ENCODE measurements around the gene DPYSL3.
"Not testable (repeated sequence)": the region's sequence is repeated elsewhere in the genome, so short reads cannot be mapped to it uniquely, and the experiment has no call there.

Gene DPYSL3
- total RNA-seq: 0 to 0.19 (median 0.09) reads per million in 3 donors

GRCh38 chr5:147509710-147510651, at the start of gene DPYSL3:
TSS of gene DPYSL3 (minus strand) at chr5:147510068. CDS start at chr5:147509858, 210 bp downstream.
- H3K4me3 ChIP-seq (ENCODE audit: insufficient read depth, low read depth, low read length, poor library complexity, severe bottlenecking): no peak within 1 kb of the TSS
- no peaks in the 10 kb centered on the region for H3K36me3 ChIP-seq (ENCODE audit: control insufficient read depth, insufficient read depth, low read length)
- no peaks in the 10 kb centered on the region for H3K4me1 ChIP-seq (ENCODE audit: control insufficient read depth, insufficient read depth, low read length, poor library complexity, severe bottlenecking)
- H3K27me3 ChIP-seq (replicated peaks; ENCODE audit: control insufficient read depth, insufficient read depth, low read length, poor library complexity, severe bottlenecking): peaks cover 11% of the 10 kb centered on the region
- no peak within 1 kb of the TSS for H3K27ac ChIP-seq (ENCODE audit: insufficient read depth, low read length, poor library complexity, severe bottlenecking)
- no peaks in the 10 kb centered on the region for H3K9me3 ChIP-seq (ENCODE audit: control insufficient read depth, low read length)
- no peak for DNase-seq

DNA sequence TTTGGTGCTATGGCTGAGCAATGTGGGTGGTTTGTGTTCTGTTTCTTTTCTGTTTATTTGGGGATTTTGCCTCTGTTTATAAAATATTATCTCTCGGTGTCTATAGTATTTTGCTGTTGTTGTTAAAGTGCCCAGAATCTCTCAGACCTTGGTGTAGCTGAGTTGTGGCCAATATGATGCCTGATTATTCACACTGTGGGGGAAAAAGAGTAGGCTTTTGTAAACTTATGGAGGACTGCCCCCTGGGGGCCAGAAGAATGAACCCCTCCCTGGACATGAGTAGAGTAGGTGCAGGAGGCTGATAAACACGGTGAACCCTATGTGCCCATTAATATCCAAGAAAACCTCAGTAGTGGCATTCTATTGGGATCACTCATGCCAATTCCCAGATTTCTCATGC, 49.0 kb upstream of the DPYSL3 start:
- no peak for DNase-seq
- H3K4me1 ChIP-seq (ENCODE audit: control insufficient read depth, insufficient read depth, low read length, poor library complexity, severe bottlenecking): no peaks in the 10 kb centered on the region
- no peak overlapping the region for H3K27ac ChIP-seq (ENCODE audit: insufficient read depth, low read length, poor library complexity, severe bottlenecking)

DNA sequence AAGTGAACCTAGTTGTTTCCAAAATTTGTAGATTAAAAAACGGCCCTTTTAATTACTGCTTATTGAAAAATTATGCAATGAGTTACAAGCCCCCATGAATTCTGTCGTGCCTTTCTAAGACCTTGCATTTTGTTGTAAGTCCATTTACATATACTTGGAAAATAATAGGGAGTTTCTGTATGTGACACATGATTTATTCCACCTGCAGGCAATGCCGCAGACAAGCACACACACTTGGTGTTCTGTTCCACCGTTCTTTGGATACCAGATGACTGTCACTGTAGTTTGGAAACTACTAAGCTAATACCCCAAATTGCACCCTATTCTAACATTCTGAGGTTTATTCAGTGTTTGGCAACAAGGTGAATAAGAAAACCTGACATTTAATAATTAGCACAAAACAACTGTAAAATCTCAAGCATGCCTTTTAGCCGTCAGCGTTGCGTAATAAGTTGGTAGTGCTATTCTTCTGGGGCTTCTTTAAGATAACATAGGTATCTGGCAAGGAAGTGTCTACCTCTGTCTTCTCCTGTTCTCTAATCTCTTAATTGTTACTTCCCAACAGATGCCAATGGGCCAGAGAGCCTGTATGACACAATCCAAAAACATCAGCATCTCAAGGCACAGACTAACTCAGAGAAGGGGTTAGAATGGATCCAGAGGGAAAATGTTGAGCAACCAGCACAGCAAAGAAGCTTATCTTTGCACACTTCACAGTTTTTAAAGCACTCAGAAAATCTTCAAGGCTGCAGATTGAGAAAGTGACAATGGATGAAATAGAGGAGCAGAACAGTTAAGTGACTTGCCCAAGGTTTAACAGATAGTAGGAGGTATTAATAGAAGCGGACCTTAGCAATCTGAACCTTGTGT, 48.2 kb upstream of the DPYSL3 start:
- Histone ChIP-seq H3K9me3 (ENCODE audit: control insufficient read depth, low read length) (no peaks in the 10 kb centered on the region), H3K4me3 (ENCODE audit: insufficient read depth, low read depth, low read length, poor library complexity, severe bottlenecking) (no peak overlapping the region), H3K27ac (ENCODE audit: insufficient read depth, low read length, poor library complexity, severe bottlenecking) (no peak overlapping the region), H3K27me3 (replicated peaks; ENCODE audit: control insufficient read depth, insufficient read depth, low read length, poor library complexity, severe bottlenecking) (no peaks in the 10 kb centered on the region), H3K4me1 (ENCODE audit: control insufficient read depth, insufficient read depth, low read length, poor library complexity, severe bottlenecking) (no peaks in the 10 kb centered on the region), H3K36me3 (ENCODE audit: control insufficient read depth, insufficient read depth, low read length) (no peaks in the 10 kb centered on the region)
- DNase-seq: no peak

More for the DNA sequence above, 49.0 kb upstream of the DPYSL3 start:
- Histone ChIP-seq H3K9me3 (ENCODE audit: control insufficient read depth, low read length) (no peaks in the 10 kb centered on the region), H3K4me3 (ENCODE audit: insufficient read depth, low read depth, low read length, poor library complexity, severe bottlenecking) (no peak overlapping the region), H3K36me3 (ENCODE audit: control insufficient read depth, insufficient read depth, low read length) (no peaks in the 10 kb centered on the region), H3K27me3 (replicated peaks; ENCODE audit: control insufficient read depth, insufficient read depth, low read length, poor library complexity, severe bottlenecking) (no peaks in the 10 kb centered on the region)

DNA sequence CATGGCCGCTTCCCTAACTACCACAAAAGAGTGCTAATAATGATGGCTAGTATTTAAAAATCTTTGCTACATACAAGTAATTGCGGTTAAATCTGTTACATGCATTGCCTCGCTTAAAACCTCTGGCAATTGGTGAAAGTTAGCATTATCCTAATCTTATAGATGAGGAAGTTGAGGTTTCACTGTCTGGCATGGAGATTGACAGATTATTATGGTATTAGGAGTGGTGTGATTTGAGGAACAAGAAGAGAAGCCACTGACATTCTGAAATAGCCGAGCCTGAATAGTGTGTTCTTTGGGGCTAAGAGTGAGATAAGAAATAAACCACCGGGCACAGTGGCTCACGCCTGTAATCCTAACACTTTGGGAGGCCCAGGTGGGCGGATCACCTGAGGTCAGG, 45.3 kb upstream of the DPYSL3 start:
- Histone ChIP-seq H3K9me3 (ENCODE audit: control insufficient read depth, low read length) (no peaks in the 10 kb centered on the region), H3K36me3 (ENCODE audit: control insufficient read depth, insufficient read depth, low read length) (no peaks in the 10 kb centered on the region), H3K27ac (ENCODE audit: insufficient read depth, low read length, poor library complexity, severe bottlenecking) (no peak overlapping the region), H3K4me3 (ENCODE audit: insufficient read depth, low read depth, low read length, poor library complexity, severe bottlenecking) (no peak overlapping the region), H3K27me3 (replicated peaks; ENCODE audit: control insufficient read depth, insufficient read depth, low read length, poor library complexity, severe bottlenecking) (no peaks in the 10 kb centered on the region), H3K4me1 (ENCODE audit: control insufficient read depth, insufficient read depth, low read length, poor library complexity, severe bottlenecking) (no peaks in the 10 kb centered on the region)
- no peak for DNase-seq

DNA sequence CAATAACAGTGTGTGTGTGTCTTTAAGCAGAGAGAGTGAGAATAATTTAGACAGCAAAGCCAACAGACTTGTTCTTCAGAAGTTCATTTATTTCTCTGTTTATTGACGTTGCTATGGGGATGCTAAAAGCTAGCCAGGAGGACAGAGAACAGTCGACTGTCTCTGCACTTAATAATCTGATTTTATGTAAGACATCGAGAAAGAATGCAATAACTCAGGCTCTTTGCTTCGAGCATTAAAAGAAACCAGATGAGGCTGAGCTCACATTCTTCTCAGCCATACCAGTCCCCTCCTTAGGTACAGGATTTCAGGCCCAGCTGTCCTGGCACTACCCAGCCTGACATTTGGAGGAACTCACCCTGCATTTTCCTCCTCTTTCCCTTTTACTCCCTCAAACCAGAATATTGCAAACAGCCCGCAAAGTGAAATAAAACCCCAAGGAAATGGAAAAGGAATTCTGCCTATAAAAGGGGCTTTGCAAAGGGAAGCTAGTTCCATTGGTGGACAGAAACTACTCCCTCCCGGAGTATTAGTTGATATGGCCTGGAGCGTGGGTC, 44.5 kb upstream of the DPYSL3 start:
- Histone ChIP-seq H3K36me3 (ENCODE audit: control insufficient read depth, insufficient read depth, low read length) (no peaks in the 10 kb centered on the region), H3K27ac (ENCODE audit: insufficient read depth, low read length, poor library complexity, severe bottlenecking) (no peak overlapping the region), H3K4me1 (ENCODE audit: control insufficient read depth, insufficient read depth, low read length, poor library complexity, severe bottlenecking) (no peaks in the 10 kb centered on the region), H3K27me3 (replicated peaks; ENCODE audit: control insufficient read depth, insufficient read depth, low read length, poor library complexity, severe bottlenecking) (no peaks in the 10 kb centered on the region), H3K9me3 (ENCODE audit: control insufficient read depth, low read length) (no peaks in the 10 kb centered on the region), H3K4me3 (ENCODE audit: insufficient read depth, low read depth, low read length, poor library complexity, severe bottlenecking) (no peak overlapping the region)
- DNase-seq: no peak

- not testable (repeated sequence) for H3K36me3 ChIP-seq (ENCODE audit: control insufficient read depth, insufficient read depth, low read length); DNase-seq; H3K4me1 ChIP-seq (ENCODE audit: control insufficient read depth, insufficient read depth, low read length, poor library complexity, severe bottlenecking); H3K4me3 ChIP-seq (ENCODE audit: insufficient read depth, low read depth, low read length, poor library complexity, severe bottlenecking); H3K27me3 ChIP-seq (replicated peaks; ENCODE audit: control insufficient read depth, insufficient read depth, low read length, poor library complexity, severe bottlenecking); H3K9me3 ChIP-seq (ENCODE audit: control insufficient read depth, low read length); H3K27ac ChIP-seq (ENCODE audit: insufficient read depth, low read length, poor library complexity, severe bottlenecking)
These were observed 43.9 kb upstream of the DPYSL3 start for GRCh38 chr5:147553817-147554216.

DNA sequence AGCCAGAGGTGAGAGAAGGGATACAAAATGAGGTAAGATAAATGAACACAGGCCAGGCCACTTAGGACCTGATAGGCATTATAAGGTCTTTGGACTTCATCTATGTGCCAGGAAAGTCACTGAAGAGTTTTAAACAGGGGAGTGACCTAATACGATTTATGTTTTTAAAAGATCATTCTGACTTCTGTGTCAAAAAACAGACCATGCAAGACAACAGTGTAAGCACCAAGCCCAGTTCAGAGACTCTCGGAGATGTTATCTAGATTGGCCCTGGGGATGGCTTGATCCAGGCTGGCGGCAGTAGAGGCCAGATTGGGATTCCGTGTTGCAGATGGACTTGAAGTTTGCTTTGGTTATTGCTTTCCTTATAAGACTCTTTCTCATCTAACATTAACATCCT, 43.0 kb upstream of the DPYSL3 start:
- no peak for DNase-seq
- no peak overlapping the region for H3K4me3 ChIP-seq (ENCODE audit: insufficient read depth, low read depth, low read length, poor library complexity, severe bottlenecking)
- H3K9me3 ChIP-seq (ENCODE audit: control insufficient read depth, low read length): no peaks in the 10 kb centered on the region
- H3K27ac ChIP-seq (ENCODE audit: insufficient read depth, low read length, poor library complexity, severe bottlenecking): no peak overlapping the region
- H3K36me3 ChIP-seq (ENCODE audit: control insufficient read depth, insufficient read depth, low read length): no peaks in the 10 kb centered on the region
- H3K4me1 ChIP-seq (ENCODE audit: control insufficient read depth, insufficient read depth, low read length, poor library complexity, severe bottlenecking): no peaks in the 10 kb centered on the region
- no peaks in the 10 kb centered on the region for H3K27me3 ChIP-seq (replicated peaks; ENCODE audit: control insufficient read depth, insufficient read depth, low read length, poor library complexity, severe bottlenecking)

- H3K27me3 ChIP-seq (replicated peaks; ENCODE audit: control insufficient read depth, insufficient read depth, low read length, poor library complexity, severe bottlenecking): no peaks in the 10 kb centered on the region
- H3K9me3 ChIP-seq (ENCODE audit: control insufficient read depth, low read length): no peaks in the 10 kb centered on the region
- H3K36me3 ChIP-seq (ENCODE audit: control insufficient read depth, insufficient read depth, low read length): no peaks in the 10 kb centered on the region
- H3K4me1 ChIP-seq (ENCODE audit: control insufficient read depth, insufficient read depth, low read length, poor library complexity, severe bottlenecking): no peaks in the 10 kb centered on the region
- H3K27ac ChIP-seq (ENCODE audit: insufficient read depth, low read length, poor library complexity, severe bottlenecking): no peak overlapping the region
- no peak overlapping the region for H3K4me3 ChIP-seq (ENCODE audit: insufficient read depth, low read depth, low read length, poor library complexity, severe bottlenecking)
- DNase-seq: no peak
These were observed 41.8 kb upstream of the DPYSL3 start for GRCh38 chr5:147551677-147552076.

DNA sequence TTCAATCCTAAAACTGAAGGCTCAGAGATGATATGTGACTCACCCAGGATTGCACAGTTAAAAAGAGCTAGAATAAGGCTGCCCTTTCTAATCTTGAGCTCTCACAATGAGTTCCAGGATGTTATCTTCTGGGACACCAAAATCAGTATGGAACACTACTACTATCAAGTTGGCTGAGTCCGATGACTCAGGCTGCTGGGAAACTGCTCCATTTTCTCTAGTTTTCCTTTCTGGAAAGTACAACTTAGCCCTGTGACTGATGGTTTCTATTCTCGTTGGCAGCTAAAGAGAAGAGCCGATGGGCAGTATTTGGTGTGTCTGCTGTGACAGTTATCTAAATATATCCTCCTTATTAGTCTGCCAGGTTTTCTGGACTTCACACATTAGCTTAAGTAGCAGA, 37.9 kb upstream of the DPYSL3 start:
- no peak for DNase-seq
- no peaks in the 10 kb centered on the region for H3K36me3 ChIP-seq (ENCODE audit: control insufficient read depth, insufficient read depth, low read length)
- H3K9me3 ChIP-seq (ENCODE audit: control insufficient read depth, low read length): no peaks in the 10 kb centered on the region
- no peaks in the 10 kb centered on the region for H3K4me1 ChIP-seq (ENCODE audit: control insufficient read depth, insufficient read depth, low read length, poor library complexity, severe bottlenecking)
- no peaks in the 10 kb centered on the region for H3K27me3 ChIP-seq (replicated peaks; ENCODE audit: control insufficient read depth, insufficient read depth, low read length, poor library complexity, severe bottlenecking)
- no peak overlapping the region for H3K27ac ChIP-seq (ENCODE audit: insufficient read depth, low read length, poor library complexity, severe bottlenecking)
- no peak overlapping the region for H3K4me3 ChIP-seq (ENCODE audit: insufficient read depth, low read depth, low read length, poor library complexity, severe bottlenecking)

Measured in effector memory CD4-positive, alpha-beta T cell (primary cell).